VCaP (cell line): ENCODE results near the gene GGCX.

Experiments
- H3K27ac ChIP-seq: fragments of 450-650 bp; 2 replicates; pipeline ENCODE4 v1.5.1; 2017
- TF ChIP-seq, protein P1 (sequence below): fragments of 450-650 bp; conservative IDR thresholded peaks from 2 replicates; pipeline ENCODE4 v1.5.1; 2017; ENCODE audit warnings: mild to moderate bottlenecking, moderate library complexity

The GGCX gene

DNA sequence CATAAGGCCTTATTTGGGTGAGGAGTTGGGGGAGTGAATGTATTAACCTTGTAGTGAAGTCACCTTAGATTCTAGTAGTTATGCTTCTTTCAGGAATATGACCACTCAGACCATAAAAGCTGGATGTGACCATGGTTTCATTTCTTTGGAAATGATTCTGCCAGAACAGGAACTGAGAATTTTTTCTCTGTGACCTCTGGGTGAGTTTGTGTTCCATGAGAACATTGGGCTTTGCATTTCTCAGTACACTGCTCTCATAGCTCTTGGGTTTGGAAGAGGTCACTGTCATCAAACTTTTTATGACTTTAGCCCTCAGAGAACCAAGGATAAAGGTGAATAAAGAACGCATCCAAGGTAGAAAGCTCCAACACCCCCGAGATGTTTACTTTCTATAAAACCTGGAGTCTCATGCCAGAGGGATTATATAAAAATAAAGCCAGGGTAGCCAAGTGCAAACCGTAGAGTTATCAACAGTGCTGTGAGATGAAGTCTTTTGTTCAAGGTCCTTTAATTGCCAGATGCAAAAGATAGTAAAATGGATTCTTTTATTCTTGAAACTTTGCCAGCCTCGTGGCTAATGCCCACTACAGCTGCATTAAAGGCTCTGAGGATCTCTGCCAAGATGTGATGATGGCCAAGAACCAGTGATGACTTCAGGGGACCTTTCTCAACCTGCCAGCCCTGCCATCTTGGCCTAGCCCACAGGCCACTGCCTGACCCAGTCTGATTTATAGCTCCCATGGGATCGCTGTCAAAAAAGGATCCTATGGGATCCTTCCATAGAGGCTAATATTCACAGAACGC lies 50.1 kb downstream of the GGCX start:
- H3K27ac ChIP-seq = peak overlapping the region; percentile 88
- TF ChIP-seq, protein P1, sequence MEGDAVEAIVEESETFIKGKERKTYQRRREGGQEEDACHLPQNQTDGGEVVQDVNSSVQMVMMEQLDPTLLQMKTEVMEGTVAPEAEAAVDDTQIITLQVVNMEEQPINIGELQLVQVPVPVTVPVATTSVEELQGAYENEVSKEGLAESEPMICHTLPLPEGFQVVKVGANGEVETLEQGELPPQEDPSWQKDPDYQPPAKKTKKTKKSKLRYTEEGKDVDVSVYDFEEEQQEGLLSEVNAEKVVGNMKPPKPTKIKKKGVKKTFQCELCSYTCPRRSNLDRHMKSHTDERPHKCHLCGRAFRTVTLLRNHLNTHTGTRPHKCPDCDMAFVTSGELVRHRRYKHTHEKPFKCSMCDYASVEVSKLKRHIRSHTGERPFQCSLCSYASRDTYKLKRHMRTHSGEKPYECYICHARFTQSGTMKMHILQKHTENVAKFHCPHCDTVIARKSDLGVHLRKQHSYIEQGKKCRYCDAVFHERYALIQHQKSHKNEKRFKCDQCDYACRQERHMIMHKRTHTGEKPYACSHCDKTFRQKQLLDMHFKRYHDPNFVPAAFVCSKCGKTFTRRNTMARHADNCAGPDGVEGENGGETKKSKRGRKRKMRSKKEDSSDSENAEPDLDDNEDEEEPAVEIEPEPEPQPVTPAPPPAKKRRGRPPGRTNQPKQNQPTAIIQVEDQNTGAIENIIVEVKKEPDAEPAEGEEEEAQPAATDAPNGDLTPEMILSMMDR = no peak

DNA sequence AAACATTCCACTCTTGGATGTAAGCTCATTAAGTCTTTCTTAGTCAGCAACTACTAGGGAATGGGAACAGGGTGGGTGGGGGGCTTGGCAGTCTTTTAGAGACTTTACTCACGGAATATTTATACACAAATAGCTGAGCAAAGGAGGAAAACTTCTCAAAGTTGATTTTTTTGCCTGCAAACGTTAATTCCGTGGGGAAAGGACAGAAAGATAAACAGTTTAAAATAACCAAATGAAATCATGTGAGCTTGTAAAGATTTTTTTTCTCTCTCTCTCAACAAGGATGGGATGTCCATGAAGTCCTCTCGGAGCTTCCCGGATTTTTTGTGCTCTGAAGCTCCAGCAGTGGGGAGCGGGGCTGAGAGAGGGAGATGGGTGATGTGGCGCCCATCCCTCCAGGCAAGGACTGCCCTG lies 54.5 kb downstream of the GGCX start:
- TF ChIP-seq, protein P1 = no peak
- H3K27ac ChIP-seq = no peak overlapping the region

DNA sequence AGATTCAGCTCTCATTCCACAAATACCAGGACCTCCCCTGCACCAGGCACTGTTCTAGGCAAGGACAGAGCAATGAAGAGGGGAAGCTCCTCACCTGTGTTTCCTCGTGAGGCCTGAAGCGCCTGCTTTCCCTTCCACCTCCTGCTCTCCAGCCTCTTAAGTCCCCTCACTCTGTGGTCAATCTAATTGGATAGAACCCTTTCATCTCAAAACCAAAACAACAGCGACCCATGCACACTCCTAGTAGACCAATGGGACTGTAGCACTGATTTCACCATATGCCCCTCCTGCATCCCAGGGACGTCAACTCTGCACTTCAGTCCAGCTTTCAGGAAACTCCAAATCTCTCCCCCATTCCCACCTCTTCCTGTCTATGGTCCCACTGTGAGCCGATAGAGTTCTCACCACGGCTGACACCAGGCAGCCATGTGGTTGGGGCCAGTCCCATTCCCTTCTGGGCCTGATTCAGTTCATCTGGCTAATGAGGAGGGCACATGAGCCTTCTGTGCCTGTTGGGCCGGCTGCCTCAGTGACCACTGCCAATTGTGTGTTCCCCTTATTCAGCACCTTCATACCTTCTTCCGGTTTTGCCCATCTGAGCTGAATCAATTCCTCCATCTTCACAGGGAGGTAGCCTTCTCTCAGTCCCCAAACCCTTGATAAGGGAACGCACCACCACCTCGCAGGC lies 55.6 kb downstream of the GGCX start:
- no peak overlapping the region for H3K27ac ChIP-seq
- TF ChIP-seq, protein P1 = no peak

DNA sequence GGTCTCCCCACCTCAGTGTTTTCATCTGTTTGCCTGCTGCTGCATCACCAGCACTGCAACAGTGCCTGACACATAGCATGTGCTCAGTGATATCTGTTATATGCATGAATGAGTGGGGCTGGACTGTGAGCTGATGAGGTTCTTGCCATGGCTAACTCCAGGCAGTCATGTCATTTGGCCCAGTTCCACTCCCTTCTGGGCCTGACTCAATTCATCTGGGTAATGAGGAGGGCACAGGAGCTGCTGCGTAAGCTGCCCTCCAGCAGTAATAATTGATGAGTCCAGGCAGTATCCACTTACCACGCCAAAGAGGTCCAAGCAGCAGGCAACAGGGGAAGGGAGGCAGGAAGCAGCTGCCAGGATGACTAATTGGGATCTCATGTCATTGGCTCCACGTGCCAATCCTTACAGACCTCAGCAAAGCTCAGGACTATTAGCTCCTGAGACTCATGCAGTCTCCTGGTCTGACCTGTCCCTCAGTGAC lies 56.5 kb downstream of the GGCX start:
- TF ChIP-seq, protein P1 = no peak
- no peak overlapping the region for H3K27ac ChIP-seq

DNA sequence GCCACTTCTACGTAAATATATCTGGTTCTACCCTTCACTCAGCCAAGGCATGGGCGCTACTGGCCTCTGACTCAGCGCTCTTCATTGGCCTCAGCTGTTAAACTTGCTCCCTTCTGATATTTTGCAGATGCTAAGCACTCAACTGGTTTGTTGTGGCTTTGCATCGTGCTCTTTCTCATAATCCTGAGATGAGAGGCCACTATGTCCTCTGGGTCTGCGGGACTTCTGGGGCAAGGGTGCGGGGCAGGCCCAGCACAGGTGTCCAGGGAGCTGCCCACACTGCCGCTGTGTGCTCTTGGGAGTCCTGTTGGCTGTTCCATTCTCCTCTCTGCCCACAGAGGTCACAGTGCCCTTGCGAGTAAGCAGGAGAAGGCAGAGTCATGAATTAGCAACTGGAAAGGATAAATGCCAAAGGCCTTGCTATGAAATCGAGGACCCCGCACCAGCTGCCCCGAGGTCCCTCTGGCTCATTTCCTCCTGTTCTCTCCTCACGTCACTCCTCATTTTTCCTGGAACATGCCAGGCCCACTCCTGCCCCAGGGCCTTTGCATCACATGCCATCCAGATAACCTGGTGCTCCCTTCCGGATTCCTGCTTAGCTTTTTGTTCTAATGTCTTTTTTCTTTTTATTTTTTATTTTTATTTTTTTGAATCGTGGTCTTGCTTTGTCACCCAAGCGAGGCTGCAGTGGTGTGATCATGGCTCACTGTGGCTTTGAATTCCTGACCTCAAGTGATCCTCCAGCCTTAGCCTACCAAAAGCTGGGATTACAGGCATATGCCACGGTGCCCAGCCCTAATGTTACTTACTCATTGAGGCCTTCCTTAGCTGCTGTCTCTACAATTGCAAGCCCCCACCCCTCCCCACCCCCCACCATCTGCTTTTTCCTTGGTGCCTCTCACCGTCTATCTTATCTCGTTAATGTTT lies 57.2 kb downstream of the GGCX start:
- H3K27ac ChIP-seq = no peak overlapping the region
- TF ChIP-seq, protein P1 = no peak

DNA sequence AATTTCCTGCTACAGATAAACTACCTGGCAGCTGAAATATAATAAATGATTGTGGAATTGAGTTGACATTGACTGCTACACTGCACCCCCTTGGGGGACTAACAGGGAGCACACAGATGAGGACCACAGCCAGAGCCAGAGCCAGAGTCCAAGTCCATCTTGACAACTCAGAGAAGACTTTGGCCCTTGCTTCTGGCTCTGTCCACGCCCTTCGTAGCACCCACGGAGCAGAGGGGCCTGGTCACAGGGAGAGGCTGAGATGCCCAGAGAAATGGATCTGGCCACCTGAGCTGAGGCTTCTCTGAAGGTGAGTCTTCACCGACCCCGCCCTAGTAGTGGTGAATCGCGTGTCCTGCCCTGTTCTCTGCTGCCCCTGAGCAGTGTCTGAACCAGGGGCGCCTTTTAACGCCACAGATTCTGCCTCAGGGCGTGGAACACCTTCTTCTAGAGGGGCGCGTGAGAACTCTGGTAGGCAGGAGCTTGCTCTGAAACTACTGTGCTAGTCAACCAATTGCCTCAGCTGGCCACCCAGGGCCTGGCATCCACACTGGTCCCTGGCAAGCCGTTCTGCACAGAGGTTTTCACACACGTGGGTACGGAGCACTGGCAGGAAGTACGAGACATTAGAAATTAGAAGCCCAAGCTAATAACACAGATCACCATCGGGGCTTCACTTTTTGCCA lies 58.0 kb downstream of the GGCX start:
- H3K27ac ChIP-seq = no peak overlapping the region

More for the DNA sequence above, 58.0 kb downstream of the GGCX start:
- TF ChIP-seq, protein P1 = no peak
